Aorta (tissue), 5 donors: Measurements from ENCODE around the gene MACROD2. TPM values are rescaled to one million over a fixed set of nuclear protein-coding genes. Genes with fewer than 3 reads are reported as not detected.

ENCODE experiments used
- ATAC-seq: fragments of 200-7000 bp; cut with Tn5 transposase; one replicate; pipeline ENCODE4 v1.9.1; 2022; ENCODE audit warnings: moderate library complexity; ENCODE audit not compliant: low FRiP score
- DNase-seq, 2 donors: peaks; one replicate each; pipeline ENCODE4 v3.0.0-alpha.2; 2020
- H3K27ac ChIP-seq, 2 donors: one replicate each; pipeline ENCODE4 v1.5.1; 2013; ENCODE audit warnings: low read length in 2 of 2, mild to moderate bottlenecking in 2 of 2, moderate library complexity in 2 of 2, control low read depth in 1 of 2, inconsistent platforms in 1 of 2, low read depth in 1 of 2
- H3K27me3 ChIP-seq, 2 donors: one replicate each; pipeline ENCODE4 v1.6.1; 2013; ENCODE audit warnings: control low read depth in 1 of 2, low read length in 1 of 2, mild to moderate bottlenecking in 1 of 2, moderate library complexity in 1 of 2; ENCODE audit not compliant: insufficient read depth in 2 of 2, control insufficient read depth in 1 of 2
- H3K36me3 ChIP-seq, 2 donors: one replicate each; pipeline ENCODE4 v1.6.1; 2013; ENCODE audit warnings: control low read depth in 1 of 2, low read length in 1 of 2, mild to moderate bottlenecking in 1 of 2; ENCODE audit not compliant: insufficient read depth in 2 of 2, control insufficient read depth in 1 of 2
- H3K4me1 ChIP-seq, 2 donors: one replicate each; pipeline ENCODE4 v1.6.1; 2013; ENCODE audit warnings: low read length in 2 of 2, control low read depth in 1 of 2, mild to moderate bottlenecking in 1 of 2, moderate library complexity in 1 of 2; ENCODE audit not compliant: insufficient read depth in 2 of 2, control insufficient read depth in 1 of 2
- H3K4me3 ChIP-seq, 2 donors: one replicate each; pipeline ENCODE4 v1.5.1; 2013; ENCODE audit warnings: low read length in 2 of 2, control low read depth in 1 of 2, mild to moderate bottlenecking in 1 of 2
- H3K9me3 ChIP-seq: one replicate; pipeline ENCODE4 v1.6.1; 2013; ENCODE audit warnings: mild to moderate bottlenecking, low read length; ENCODE audit not compliant: control insufficient read depth
- WGBS, 2 donors: extraction: QIAGEN DNeasy Blood & Tissue Kit; methylation state at CpG; one replicate each; pipeline ENCODE4 v1.1.7; 2013; 5-methylcytosine and 5-hydroxymethylcytosine counted together
- intact Hi-C, 2 donors: fragments of 100-400 bp; cut with DNase I; formaldehyde crosslinking; loops; one replicate each; pipeline versions ENCODE4 v1.14.2 to v1.15.0; 2022
- polyA plus RNA-seq, 2 donors: library from polyadenylated mRNA; stranded (reverse); fragments of 200-250 nt; gene quantifications; one replicate each; pipeline ENCODE4 v1.2.3, GENCODE V29; 2013
- total RNA-seq, 2 donors: library from RNA; stranded (reverse); fragmentation: NEBNext Ultra II Directional; extraction: Animal tissue kit (Norgen Biotek cat#: 25700); gene quantifications; one replicate each; pipeline ENCODE4 v1.2.1, GENCODE V29; 2021
- donor health status: healthy with polysubstance abuse.
- donor health status: Bipolar disorder and iron deficiency.
- donor health status: DM: no; HTN: no; CAD: no.
- donor health status: DM: no; HTN: no; CAD: no.
- donor health status: DM: yes; HTN: yes; CAD: no.

MACROD2 gene
- total and polyA plus RNA-seq, 4 donors = 0.90 to 11.2 (median 4.8) TPM

- no peak overlapping the region for H3K27ac ChIP-seq
- WGBS, 2 donors = 89 to 91% methylated on average over 4 of the region's 4 CpGs
- DNase-seq (no peak), ATAC-seq (no peak)
- intact Hi-C loops = no loop called here
- no peak overlapping the region for H3K4me3 ChIP-seq
- H3K36me3 ChIP-seq = no peaks in the 10 kb centered on the region
- peaks cover 5% of the 10 kb centered on the region for H3K9me3 ChIP-seq
- no peaks in the 10 kb centered on the region for H3K27me3 ChIP-seq
- H3K4me1 ChIP-seq = no peaks in the 10 kb centered on the region
Observed at GRCh38 chr20:14386726-14387125, 391.4 kb downstream of the MACROD2 start.

- Histone ChIP-seq H3K36me3 (no peaks in the 10 kb centered on the region), H3K4me1 (no peaks in the 10 kb centered on the region), H3K27me3 (no peaks in the 10 kb centered on the region), H3K4me3 (no peak overlapping the region), H3K9me3 (no peaks in the 10 kb centered on the region), H3K27ac (no peak overlapping the region)
- ATAC-seq (no peak), DNase-seq (no peak)
- intact Hi-C loops = no loop called here
Observed at GRCh38 chr20:14401479-14402138, 406.3 kb downstream of the MACROD2 start.

GRCh38 chr20:14404515-14404914 lies 409.2 kb downstream of the MACROD2 start:
- WGBS, 2 donors = 81 to 91% methylated on average over 2 of the region's 2 CpGs
- no peak overlapping the region for H3K4me3 ChIP-seq
- intact Hi-C loops = no loop called here
- H3K36me3 ChIP-seq = no peaks in the 10 kb centered on the region
- ATAC-seq (no peak), DNase-seq (no peak)
- no peaks in the 10 kb centered on the region for H3K9me3 ChIP-seq
- no peaks in the 10 kb centered on the region for H3K27me3 ChIP-seq
- no peak overlapping the region for H3K27ac ChIP-seq
- H3K4me1 ChIP-seq = no peaks in the 10 kb centered on the region

- no peaks in the 10 kb centered on the region for H3K27me3 ChIP-seq
- DNase-seq = no peak
- no peak for ATAC-seq
- H3K9me3 ChIP-seq = peaks cover 1% of the 10 kb centered on the region
- H3K27ac ChIP-seq = no peak overlapping the region
- H3K36me3 ChIP-seq = no peaks in the 10 kb centered on the region
- intact Hi-C loops = no loop called here
- no peaks in the 10 kb centered on the region for H3K4me1 ChIP-seq
- H3K4me3 ChIP-seq = no peak overlapping the region
Observed at GRCh38 chr20:14406495-14406894, 411.2 kb downstream of the MACROD2 start.

- intact Hi-C loops = no loop called here
- 81 to 86% methylated on average over 3 of the region's 3 CpGs for WGBS, 2 donors
- no peak for ATAC-seq
- Histone ChIP-seq H3K27ac (no peak overlapping the region), H3K4me1 (no peaks in the 10 kb centered on the region), H3K4me3 (no peak overlapping the region), H3K9me3 (peaks cover 1% of the 10 kb centered on the region), H3K36me3 (no peaks in the 10 kb centered on the region), H3K27me3 (no peaks in the 10 kb centered on the region)
- DNase-seq = no peak
Observed at GRCh38 chr20:14407336-14407735, 412.0 kb downstream of the MACROD2 start.

GRCh38 chr20:14410869-14411555 lies 415.7 kb downstream of the MACROD2 start:
- DNase-seq (no peak), ATAC-seq (no peak)
- Histone ChIP-seq H3K36me3 (no peaks in the 10 kb centered on the region), H3K27ac (no peak overlapping the region), H3K9me3 (peaks cover 1% of the 10 kb centered on the region), H3K4me3 (no peak overlapping the region), H3K27me3 (no peaks in the 10 kb centered on the region), H3K4me1 (no peaks in the 10 kb centered on the region)
- intact Hi-C loops = no loop called here
- whole genome bisulfite sequencing, 2 donors = 63 to 70% methylated on average over 3 of the region's 3 CpGs

- WGBS, 2 donors = 53 to 66% methylated on average over 5 of the region's 5 CpGs
- Histone ChIP-seq H3K36me3 (no peaks in the 10 kb centered on the region), H3K27me3 (no peaks in the 10 kb centered on the region), H3K9me3 (peaks cover 1% of the 10 kb centered on the region), H3K4me3 (no peak overlapping the region), H3K27ac (no peak overlapping the region), H3K4me1 (no peaks in the 10 kb centered on the region)
- intact Hi-C loops = no loop called here
- ATAC-seq (no peak), DNase-seq (no peak)
Observed at GRCh38 chr20:14412065-14412681, 416.9 kb downstream of the MACROD2 start.

GRCh38 chr20:14413835-14414234 lies 418.5 kb downstream of the MACROD2 start:
- H3K9me3 ChIP-seq = peaks cover 1% of the 10 kb centered on the region
- 70% methylated on average over 3 of the region's 3 CpGs for WGBS, 2 donors
- no peak for DNase-seq
- no peak for ATAC-seq
- intact Hi-C loops = no loop called here
- H3K36me3 ChIP-seq = no peaks in the 10 kb centered on the region
- no peak overlapping the region for H3K4me3 ChIP-seq
- no peaks in the 10 kb centered on the region for H3K4me1 ChIP-seq
- no peaks in the 10 kb centered on the region for H3K27me3 ChIP-seq
- H3K27ac ChIP-seq = no peak overlapping the region

GRCh38 chr20:14414560-14414959 lies 419.2 kb downstream of the MACROD2 start:
- no peak overlapping the region for H3K27ac ChIP-seq
- no peak overlapping the region for H3K4me3 ChIP-seq
- peaks cover 1% of the 10 kb centered on the region for H3K9me3 ChIP-seq
- H3K27me3 ChIP-seq = no peaks in the 10 kb centered on the region
- DNase-seq = no peak
- H3K36me3 ChIP-seq = no peaks in the 10 kb centered on the region
- intact Hi-C loops = no loop called here
- no peak for ATAC-seq
- 76 to 78% methylated on average over 2 of the region's 2 CpGs for WGBS, 2 donors
- no peaks in the 10 kb centered on the region for H3K4me1 ChIP-seq
